Neural cell (in vitro differentiated cells): ENCODE results near the gene RAD51B. TPM values are rescaled to one million over a fixed set of nuclear protein-coding genes. Genes with fewer than 3 reads are reported as not detected.
A peak's percentile ranks its signal among the peaks of the same experiment; 100 is the strongest.

Experiments used
- H2AFZ ChIP-seq: fragments of 200-600, 300-800 bp; sonication (generic), shearing (Covaris generic); 2 replicates; pipeline ENCODE4 v1.6.0; 2014; ENCODE audit warnings: low read depth, mild to moderate bottlenecking, antibody characterized with exemption, low read length, moderate library complexity
- H3F3A ChIP-seq: fragments of 200-600 bp; shearing (Covaris generic); 2 replicates; pipeline ENCODE4 v1.6.1; 2016; ENCODE audit warnings: mild to moderate bottlenecking, moderate library complexity, mixed read lengths, antibody characterized with exemption, low read length; ENCODE audit not compliant: insufficient read depth, poor library complexity, severe bottlenecking
- H3K27ac ChIP-seq: fragments of 200-600, 300-800 bp; sonication (generic), shearing (Covaris generic); 2 replicates; pipeline ENCODE4 v1.5.1; 2014; ENCODE audit warnings: mild to moderate bottlenecking, low read length, moderate library complexity
- H3K27me3 ChIP-seq: fragments of 300-800, 200-600 bp; sonication (generic), shearing (Covaris generic); 2 replicates; pipeline ENCODE4 v1.6.0; 2014; ENCODE audit warnings: mild to moderate bottlenecking, low read depth, low read length, moderate library complexity; ENCODE audit not compliant: insufficient read depth
- H3K36me3 ChIP-seq: fragments of 300-800, 200-600 bp; sonication (generic), shearing (Covaris generic); 2 replicates; pipeline ENCODE4 v1.5.1; 2014; ENCODE audit warnings: mild to moderate bottlenecking, antibody characterized with exemption, low read length, moderate library complexity; ENCODE audit not compliant: insufficient read depth
- H3K4me2 ChIP-seq: fragments of 300-800, 200-600 bp; sonication (generic), shearing (Covaris generic); 2 replicates; pipeline ENCODE4 v1.6.0; 2014; ENCODE audit warnings: mild to moderate bottlenecking, low read length
- H3K4me3 ChIP-seq: fragments of 300-800, 200-600 bp; sonication (generic), shearing (Covaris generic); 2 replicates; pipeline ENCODE4 v1.5.1; 2014; ENCODE audit warnings: mild to moderate bottlenecking, low read length, moderate library complexity
- H3K79me2 ChIP-seq: fragments of 200-600 bp; shearing (Covaris generic); replicated peaks from 2 replicates; pipeline ENCODE4 v1.6.0; 2014; ENCODE audit warnings: mild to moderate bottlenecking, low read length, moderate library complexity; ENCODE audit not compliant: insufficient read depth
- H3K9ac ChIP-seq: fragments of 300-800, 200-600 bp; sonication (generic), shearing (Covaris generic); 2 replicates; pipeline ENCODE4 v1.6.1; 2016; ENCODE audit warnings: mild to moderate bottlenecking, low read length, mixed read lengths
- H3K9me2 ChIP-seq: fragments of 200-600 bp; shearing (Covaris generic); 2 replicates; pipeline ENCODE4 v1.6.1; 2016; ENCODE audit warnings: mild to moderate bottlenecking, low read length, mixed read lengths; ENCODE audit not compliant: insufficient read depth
- H3K9me3 ChIP-seq: fragments of 200-600, 300-800 bp; sonication (generic), shearing (Covaris generic); 2 replicates; pipeline ENCODE4 v1.6.1; 2016; ENCODE audit warnings: mild to moderate bottlenecking, mixed run types, low read length, moderate library complexity, mixed read lengths
- H4K20me1 ChIP-seq: fragments of 200-600 bp; shearing (Covaris generic); 2 replicates; pipeline ENCODE4 v1.6.1; 2016; ENCODE audit warnings: mild to moderate bottlenecking, mixed run types; ENCODE audit not compliant: insufficient read depth
- EP300 ChIP-seq: fragments of 450-650 bp; conservative IDR thresholded peaks from 2 replicates; pipeline ENCODE4 v1.6.1; 2014; ENCODE audit warnings: antibody characterized with exemption, mild to moderate bottlenecking, moderate library complexity; ENCODE audit not compliant: poor library complexity, severe bottlenecking
- EZH2 ChIP-seq: fragments of 200-600, 300-800 bp; shearing (Covaris generic), sonication (generic); IDR thresholded peaks from 2 replicates; pipeline ENCODE4 v1.6.1; 2014; ENCODE audit warnings: antibody characterized with exemption, low read length, borderline replicate concordance, mild to moderate bottlenecking; ENCODE audit not compliant: insufficient read depth, poor library complexity, severe bottlenecking
- MXI1 ChIP-seq: fragments of 450-650 bp; conservative IDR thresholded peaks from 2 replicates; pipeline ENCODE4 v1.6.1; 2014; ENCODE audit warnings: antibody characterized with exemption, mild to moderate bottlenecking; ENCODE audit not compliant: poor library complexity, severe bottlenecking
- POLR2AphosphoS5 ChIP-seq: IDR thresholded peaks from 2 replicates; pipeline ENCODE4 v1.6.1; 2012
- RAD21 ChIP-seq: fragments of 450-650 bp; conservative IDR thresholded peaks from 2 replicates; pipeline ENCODE4 v1.6.1; 2014; ENCODE audit warnings: antibody characterized with exemption, mild to moderate bottlenecking, moderate library complexity
- REST ChIP-seq: IDR thresholded peaks from 2 replicates; pipeline ENCODE4 v1.6.1; 2012; ENCODE audit warnings: borderline replicate concordance
- SMC3 ChIP-seq: fragments of 450-650 bp; conservative IDR thresholded peaks from 2 replicates; pipeline ENCODE4 v1.6.1; 2014; ENCODE audit warnings: antibody characterized with exemption, mild to moderate bottlenecking, moderate library complexity; ENCODE audit not compliant: poor library complexity
- TAF1 ChIP-seq: IDR thresholded peaks from 2 replicates; pipeline ENCODE4 v1.6.1; 2012; ENCODE audit warnings: low read depth
- polyA plus RNA-seq: library from polyadenylated mRNA; depleted of rRNA; stranded (reverse); fragments of >200 nt; gene quantifications from 2 replicates; pipeline ENCODE4 v1.2.3, GENCODE V29; 2014
- TF ChIP-seq, protein P1 (sequence below): fragments of 450-650 bp; IDR thresholded peaks from 2 replicates; pipeline ENCODE4 v1.5.1; 2014; ENCODE audit warnings: antibody characterized with exemption, mild to moderate bottlenecking, moderate library complexity; ENCODE audit not compliant: poor library complexity, severe bottlenecking

Gene RAD51B
- polyA plus RNA-seq, 1 donor from 2014 or later: 3.1 TPM

GRCh38 chr14:68199554-68200151, 380.1 kb downstream of the RAD51B start:
- H3K9me3 ChIP-seq: peaks cover 3% of the 10 kb centered on the region
- no peaks in the 10 kb centered on the region for H3K79me2 ChIP-seq
- H3K4me3 ChIP-seq: no peak overlapping the region
- no peak overlapping the region for H3K9ac ChIP-seq
- H3K36me3 ChIP-seq: no peaks in the 10 kb centered on the region
- H3K27me3 ChIP-seq: no peaks in the 10 kb centered on the region
- peak overlapping the region; percentile 14 for H3K27ac ChIP-seq
- H3K9me2 ChIP-seq: no peaks in the 10 kb centered on the region
- no peaks in the 10 kb centered on the region for H4K20me1 ChIP-seq
- peaks cover 2% of the 10 kb centered on the region for H3F3A ChIP-seq
- TF ChIP-seq REST: no peak
- TF ChIP-seq, protein P1, sequence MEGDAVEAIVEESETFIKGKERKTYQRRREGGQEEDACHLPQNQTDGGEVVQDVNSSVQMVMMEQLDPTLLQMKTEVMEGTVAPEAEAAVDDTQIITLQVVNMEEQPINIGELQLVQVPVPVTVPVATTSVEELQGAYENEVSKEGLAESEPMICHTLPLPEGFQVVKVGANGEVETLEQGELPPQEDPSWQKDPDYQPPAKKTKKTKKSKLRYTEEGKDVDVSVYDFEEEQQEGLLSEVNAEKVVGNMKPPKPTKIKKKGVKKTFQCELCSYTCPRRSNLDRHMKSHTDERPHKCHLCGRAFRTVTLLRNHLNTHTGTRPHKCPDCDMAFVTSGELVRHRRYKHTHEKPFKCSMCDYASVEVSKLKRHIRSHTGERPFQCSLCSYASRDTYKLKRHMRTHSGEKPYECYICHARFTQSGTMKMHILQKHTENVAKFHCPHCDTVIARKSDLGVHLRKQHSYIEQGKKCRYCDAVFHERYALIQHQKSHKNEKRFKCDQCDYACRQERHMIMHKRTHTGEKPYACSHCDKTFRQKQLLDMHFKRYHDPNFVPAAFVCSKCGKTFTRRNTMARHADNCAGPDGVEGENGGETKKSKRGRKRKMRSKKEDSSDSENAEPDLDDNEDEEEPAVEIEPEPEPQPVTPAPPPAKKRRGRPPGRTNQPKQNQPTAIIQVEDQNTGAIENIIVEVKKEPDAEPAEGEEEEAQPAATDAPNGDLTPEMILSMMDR: peak; percentile 10
- no peak overlapping the region for H3K4me2 ChIP-seq
- H2AFZ ChIP-seq: peak overlapping the region; percentile 40

GRCh38 chr14:68203871-68204270, 384.3 kb downstream of the RAD51B start:
- no peaks in the 10 kb centered on the region for H3K79me2 ChIP-seq
- H3K27ac ChIP-seq: no peak overlapping the region
- H3K4me2 ChIP-seq: no peak overlapping the region
- no peaks in the 10 kb centered on the region for H3K27me3 ChIP-seq
- no peaks in the 10 kb centered on the region for H4K20me1 ChIP-seq
- peaks cover 2% of the 10 kb centered on the region for H3F3A ChIP-seq
- H3K9ac ChIP-seq: no peak overlapping the region
- no peak for TF ChIP-seq POLR2AphosphoS5
- TF ChIP-seq MXI1: no peak
- TF ChIP-seq EZH2: no peak
- TF ChIP-seq REST: no peak
- no peak for TF ChIP-seq RAD21
- no peak for TF ChIP-seq TAF1
- no peak for TF ChIP-seq EP300
- TF ChIP-seq SMC3: no peak
- TF ChIP-seq, protein P1: no peak
- H3K9me3 ChIP-seq: peaks cover 3% of the 10 kb centered on the region
- H3K9me2 ChIP-seq: no peaks in the 10 kb centered on the region
- H2AFZ ChIP-seq: no peak overlapping the region
- no peak overlapping the region for H3K4me3 ChIP-seq
- H3K36me3 ChIP-seq: no peaks in the 10 kb centered on the region
